ENCODE results near the gene RHBDF1. TPM values are rescaled to one million over a fixed set of nuclear protein-coding genes. Genes with fewer than 3 reads are reported as not detected.

Gene RHBDF1
- total and polyA plus RNA-seq, 9 of the 15 experiments (the other 6 are each of a cell fraction or from before 2014, with no cell fraction given): 1.0 to 8.2 (median 4.2) TPM

DNA sequence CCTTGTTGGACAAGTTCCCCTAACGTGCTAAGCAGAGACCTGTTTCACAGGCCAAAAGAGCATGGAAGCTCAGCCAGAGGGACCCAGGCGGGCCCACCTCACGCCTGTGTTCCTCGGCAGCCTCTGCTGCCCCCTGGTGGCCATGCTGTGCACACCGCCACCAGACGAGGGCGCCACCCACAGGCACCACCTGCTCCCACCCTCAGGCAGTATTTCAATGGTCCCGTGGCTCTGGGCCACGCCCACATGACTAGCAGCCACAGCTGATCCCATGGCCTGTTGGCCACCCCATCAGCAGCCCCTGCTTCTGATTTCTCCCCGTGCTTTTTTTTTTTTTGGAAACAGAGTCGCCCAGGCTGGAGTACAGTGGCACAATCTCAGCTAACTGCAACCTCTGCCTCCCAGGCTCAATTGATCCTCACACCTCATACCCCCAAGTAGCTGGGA, 24.5 kb upstream of the RHBDF1 start (continued):
- no peak for TF ChIP-seq RUNX1 (IDR thresholded peaks at IDR 0.05; ENCODE audit: low read depth)
- no peak for TF ChIP-seq FOXA3 (CRISPR knock-in tag; conservative IDR thresholded peaks at IDR 0.05 in 1 of 2, IDR thresholded peaks at IDR 0.05 in 1 of 2)
- TF ChIP-seq, protein P1, sequence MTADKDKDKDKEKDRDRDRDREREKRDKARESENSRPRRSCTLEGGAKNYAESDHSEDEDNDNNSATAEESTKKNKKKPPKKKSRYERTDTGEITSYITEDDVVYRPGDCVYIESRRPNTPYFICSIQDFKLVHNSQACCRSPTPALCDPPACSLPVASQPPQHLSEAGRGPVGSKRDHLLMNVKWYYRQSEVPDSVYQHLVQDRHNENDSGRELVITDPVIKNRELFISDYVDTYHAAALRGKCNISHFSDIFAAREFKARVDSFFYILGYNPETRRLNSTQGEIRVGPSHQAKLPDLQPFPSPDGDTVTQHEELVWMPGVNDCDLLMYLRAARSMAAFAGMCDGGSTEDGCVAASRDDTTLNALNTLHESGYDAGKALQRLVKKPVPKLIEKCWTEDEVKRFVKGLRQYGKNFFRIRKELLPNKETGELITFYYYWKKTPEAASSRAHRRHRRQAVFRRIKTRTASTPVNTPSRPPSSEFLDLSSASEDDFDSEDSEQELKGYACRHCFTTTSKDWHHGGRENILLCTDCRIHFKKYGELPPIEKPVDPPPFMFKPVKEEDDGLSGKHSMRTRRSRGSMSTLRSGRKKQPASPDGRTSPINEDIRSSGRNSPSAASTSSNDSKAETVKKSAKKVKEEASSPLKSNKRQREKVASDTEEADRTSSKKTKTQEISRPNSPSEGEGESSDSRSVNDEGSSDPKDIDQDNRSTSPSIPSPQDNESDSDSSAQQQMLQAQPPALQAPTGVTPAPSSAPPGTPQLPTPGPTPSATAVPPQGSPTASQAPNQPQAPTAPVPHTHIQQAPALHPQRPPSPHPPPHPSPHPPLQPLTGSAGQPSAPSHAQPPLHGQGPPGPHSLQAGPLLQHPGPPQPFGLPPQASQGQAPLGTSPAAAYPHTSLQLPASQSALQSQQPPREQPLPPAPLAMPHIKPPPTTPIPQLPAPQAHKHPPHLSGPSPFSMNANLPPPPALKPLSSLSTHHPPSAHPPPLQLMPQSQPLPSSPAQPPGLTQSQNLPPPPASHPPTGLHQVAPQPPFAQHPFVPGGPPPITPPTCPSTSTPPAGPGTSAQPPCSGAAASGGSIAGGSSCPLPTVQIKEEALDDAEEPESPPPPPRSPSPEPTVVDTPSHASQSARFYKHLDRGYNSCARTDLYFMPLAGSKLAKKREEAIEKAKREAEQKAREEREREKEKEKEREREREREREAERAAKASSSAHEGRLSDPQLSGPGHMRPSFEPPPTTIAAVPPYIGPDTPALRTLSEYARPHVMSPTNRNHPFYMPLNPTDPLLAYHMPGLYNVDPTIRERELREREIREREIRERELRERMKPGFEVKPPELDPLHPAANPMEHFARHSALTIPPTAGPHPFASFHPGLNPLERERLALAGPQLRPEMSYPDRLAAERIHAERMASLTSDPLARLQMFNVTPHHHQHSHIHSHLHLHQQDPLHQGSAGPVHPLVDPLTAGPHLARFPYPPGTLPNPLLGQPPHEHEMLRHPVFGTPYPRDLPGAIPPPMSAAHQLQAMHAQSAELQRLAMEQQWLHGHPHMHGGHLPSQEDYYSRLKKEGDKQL (CRISPR knock-in tag; IDR thresholded peaks at IDR 0.05; ENCODE audit: borderline replicate concordance): no peak
- TF ChIP-seq ZNF175 (CRISPR knock-in tag; IDR thresholded peaks at IDR 0.05; ENCODE audit: low read depth): no peak
- TF ChIP-seq WHSC1 (IDR thresholded peaks at IDR 0.05; ENCODE audit: low read length): no peak
- TF ChIP-seq, protein P2, sequence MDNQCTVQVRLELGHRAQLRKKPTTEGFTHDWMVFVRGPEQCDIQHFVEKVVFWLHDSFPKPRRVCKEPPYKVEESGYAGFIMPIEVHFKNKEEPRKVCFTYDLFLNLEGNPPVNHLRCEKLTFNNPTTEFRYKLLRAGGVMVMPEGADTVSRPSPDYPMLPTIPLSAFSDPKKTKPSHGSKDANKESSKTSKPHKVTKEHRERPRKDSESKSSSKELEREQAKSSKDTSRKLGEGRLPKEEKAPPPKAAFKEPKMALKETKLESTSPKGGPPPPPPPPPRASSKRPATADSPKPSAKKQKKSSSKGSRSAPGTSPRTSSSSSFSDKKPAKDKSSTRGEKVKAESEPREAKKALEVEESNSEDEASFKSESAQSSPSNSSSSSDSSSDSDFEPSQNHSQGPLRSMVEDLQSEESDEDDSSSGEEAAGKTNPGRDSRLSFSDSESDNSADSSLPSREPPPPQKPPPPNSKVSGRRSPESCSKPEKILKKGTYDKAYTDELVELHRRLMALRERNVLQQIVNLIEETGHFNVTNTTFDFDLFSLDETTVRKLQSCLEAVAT (IDR thresholded peaks at IDR 0.05): peak in 1 of 2 experiments; percentile 94; a peak in 2 of 4 replicates
- TF ChIP-seq TBP (optimal IDR thresholded peaks at IDR 0.05; ENCODE audit: low read depth, low read length): no peak
- no peak for TF ChIP-seq ZNF239 (CRISPR knock-in tag; IDR thresholded peaks at IDR 0.05)
- TF ChIP-seq ELF4 (CRISPR knock-in tag; IDR thresholded peaks at IDR 0.05): no peak
- no peak for TF ChIP-seq CBFB (CRISPR knock-in tag; IDR thresholded peaks at IDR 0.05)
- TF ChIP-seq NCOA4 (IDR thresholded peaks at IDR 0.05; ENCODE audit: partially characterized antibody): no peak
- no peak for TF ChIP-seq ZNF436 (CRISPR knock-in tag; IDR thresholded peaks at IDR 0.05)
- no peak; the same call in 1 of the 2 replicates for TF ChIP-seq LEF1 (IDR thresholded peaks at IDR 0.05)
- TF ChIP-seq, protein P3, sequence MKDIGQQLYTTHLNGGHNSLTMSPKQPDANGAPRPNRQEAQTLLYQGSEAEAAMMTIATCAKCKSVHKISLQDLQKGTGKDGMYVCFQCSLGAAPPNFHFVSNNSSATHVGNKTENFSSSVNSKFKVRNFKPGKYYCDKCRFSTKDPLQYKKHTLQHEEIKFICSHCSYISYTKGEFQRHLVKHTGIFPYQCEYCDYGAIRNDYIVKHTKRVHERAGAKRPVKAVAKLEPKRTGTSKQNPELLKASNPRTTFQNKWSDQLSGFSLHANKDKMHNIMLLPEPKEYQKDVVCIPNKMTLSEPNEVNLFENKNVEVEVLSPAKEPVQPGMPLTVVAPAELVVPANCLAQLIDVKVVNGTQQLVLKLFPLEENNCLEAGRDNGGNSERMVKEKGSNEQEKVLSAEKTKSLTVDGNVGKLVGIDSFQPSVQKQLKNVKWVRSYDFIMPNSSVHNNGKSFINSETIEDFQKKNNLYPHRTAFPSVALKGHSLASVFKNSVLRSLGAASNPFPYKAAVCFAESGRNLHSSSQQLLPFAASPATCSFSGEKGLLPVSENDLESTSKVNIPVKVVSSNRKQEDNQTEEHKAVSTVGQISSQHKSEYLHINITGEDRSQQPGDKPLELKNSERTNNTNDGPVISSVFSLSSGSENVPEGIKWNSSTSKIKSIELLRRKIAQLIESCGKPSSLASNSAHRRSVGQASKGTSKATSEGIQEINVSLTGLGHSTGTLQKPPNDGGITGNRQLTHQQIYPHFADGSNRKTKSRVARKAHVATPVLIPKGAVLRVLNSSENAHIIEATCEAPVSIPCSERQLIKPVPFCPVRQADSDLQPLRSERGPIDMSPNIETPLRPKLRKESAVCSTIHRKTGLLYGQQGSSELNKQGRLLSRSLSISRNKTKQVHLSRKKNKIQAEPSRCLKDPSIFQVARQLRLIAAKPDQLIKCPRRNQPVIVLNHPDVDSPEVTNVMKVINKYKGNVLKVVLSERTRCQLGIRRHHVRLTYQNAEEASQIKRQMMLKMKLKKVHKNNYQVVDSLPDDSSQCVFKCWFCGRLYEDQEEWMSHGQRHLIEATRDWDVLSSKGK (CRISPR knock-in tag; IDR thresholded peaks at IDR 0.05): no peak
- TF ChIP-seq, protein P4, sequence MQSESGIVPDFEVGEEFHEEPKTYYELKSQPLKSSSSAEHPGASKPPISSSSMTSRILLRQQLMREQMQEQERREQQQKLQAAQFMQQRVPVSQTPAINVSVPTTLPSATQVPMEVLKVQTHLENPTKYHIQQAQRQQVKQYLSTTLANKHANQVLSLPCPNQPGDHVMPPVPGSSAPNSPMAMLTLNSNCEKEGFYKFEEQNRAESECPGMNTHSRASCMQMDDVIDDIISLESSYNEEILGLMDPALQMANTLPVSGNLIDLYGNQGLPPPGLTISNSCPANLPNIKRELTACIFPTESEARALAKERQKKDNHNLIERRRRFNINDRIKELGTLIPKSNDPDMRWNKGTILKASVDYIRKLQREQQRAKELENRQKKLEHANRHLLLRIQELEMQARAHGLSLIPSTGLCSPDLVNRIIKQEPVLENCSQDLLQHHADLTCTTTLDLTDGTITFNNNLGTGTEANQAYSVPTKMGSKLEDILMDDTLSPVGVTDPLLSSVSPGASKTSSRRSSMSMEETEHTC (IDR thresholded peaks at IDR 0.05): peak; percentile 72
- TF ChIP-seq SNRNP70 (optimal IDR thresholded peaks at IDR 0.05; ENCODE audit: low read depth, low read length): no peak
